Stomach smooth muscle (tissue), 2 donors: Measurements from ENCODE around the gene ZNF423.

ENCODE experiments used
- H3K27ac ChIP-seq: one replicate; pipeline ENCODE4 v1.7.0; 2013; ENCODE audit warnings: mild to moderate bottlenecking, low read length, inconsistent platforms
- H3K27me3 ChIP-seq, 2 donors: one replicate each; pipeline ENCODE4 v1.7.0; 2013; ENCODE audit warnings: low read length in 2 of 2; ENCODE audit not compliant: insufficient read depth in 2 of 2, control insufficient read depth in 1 of 2
- H3K36me3 ChIP-seq, 2 donors: one replicate each; pipeline ENCODE4 v1.7.0; 2013; ENCODE audit warnings: low read length in 2 of 2; ENCODE audit not compliant: control insufficient read depth in 2 of 2, insufficient read depth in 2 of 2
- H3K4me1 ChIP-seq: one replicate; pipeline ENCODE4 v1.7.0; 2013; ENCODE audit warnings: low read length; ENCODE audit not compliant: control insufficient read depth, insufficient read depth
- H3K4me3 ChIP-seq, 2 donors: one replicate each; pipeline ENCODE4 v1.7.0; 2013; ENCODE audit warnings: low read length in 2 of 2
- H3K9ac ChIP-seq, 2 donors: one replicate each; pipeline ENCODE4 v1.7.0; 2013; ENCODE audit warnings: low read length in 2 of 2, mild to moderate bottlenecking in 1 of 2
- H3K9me3 ChIP-seq, 2 donors: one replicate each; pipeline ENCODE4 v1.7.0; 2013; ENCODE audit warnings: low read length in 2 of 2; ENCODE audit not compliant: control insufficient read depth in 2 of 2
- donor health status: healthy.
- donor health status: Pancreatic carcinoma.

Gene ZNF423

GRCh38 chr16:49464877-49465504 lies 390.9 kb downstream of the ZNF423 start:
- H3K4me1 ChIP-seq: peaks cover 2% of the 10 kb centered on the region
- H3K27me3 ChIP-seq: peaks cover 18 to 26% of the 10 kb centered on the region in 2 donors
- no peaks in the 10 kb centered on the region for H3K36me3 ChIP-seq
- H3K4me3 ChIP-seq: no peak overlapping the region
- H3K9me3 ChIP-seq: no peaks in the 10 kb centered on the region
- H3K27ac ChIP-seq: no peak overlapping the region
- H3K9ac ChIP-seq: no peak overlapping the region

GRCh38 chr16:49464093-49464492 lies 391.8 kb downstream of the ZNF423 start:
- peaks cover 2% of the 10 kb centered on the region for H3K4me1 ChIP-seq
- H3K27ac ChIP-seq: no peak overlapping the region
- H3K9me3 ChIP-seq: no peaks in the 10 kb centered on the region
- peaks cover 18 to 26% of the 10 kb centered on the region in 2 donors for H3K27me3 ChIP-seq
- no peaks in the 10 kb centered on the region for H3K36me3 ChIP-seq
- H3K4me3 ChIP-seq: no peak overlapping the region
- H3K9ac ChIP-seq: no peak overlapping the region

- no peak overlapping the region for H3K27ac ChIP-seq
- H3K9ac ChIP-seq: no peak overlapping the region
- no peak overlapping the region for H3K4me3 ChIP-seq
- H3K4me1 ChIP-seq: peaks cover 2% of the 10 kb centered on the region
- no peaks in the 10 kb centered on the region for H3K9me3 ChIP-seq
- peaks cover 18 to 26% of the 10 kb centered on the region in 2 donors for H3K27me3 ChIP-seq
- H3K36me3 ChIP-seq: no peaks in the 10 kb centered on the region
Measured at GRCh38 chr16:49463529-49463928, 392.4 kb downstream of the ZNF423 start.

- Histone ChIP-seq H3K27me3 (peaks cover 18 to 26% of the 10 kb centered on the region in 2 donors), H3K9me3 (no peaks in the 10 kb centered on the region), H3K4me1 (peaks cover 2% of the 10 kb centered on the region), H3K27ac (no peak overlapping the region), H3K9ac (no peak overlapping the region), H3K36me3 (no peaks in the 10 kb centered on the region), H3K4me3 (no peak overlapping the region)
Measured at GRCh38 chr16:49462989-49463371, 392.9 kb downstream of the ZNF423 start.

DNA sequence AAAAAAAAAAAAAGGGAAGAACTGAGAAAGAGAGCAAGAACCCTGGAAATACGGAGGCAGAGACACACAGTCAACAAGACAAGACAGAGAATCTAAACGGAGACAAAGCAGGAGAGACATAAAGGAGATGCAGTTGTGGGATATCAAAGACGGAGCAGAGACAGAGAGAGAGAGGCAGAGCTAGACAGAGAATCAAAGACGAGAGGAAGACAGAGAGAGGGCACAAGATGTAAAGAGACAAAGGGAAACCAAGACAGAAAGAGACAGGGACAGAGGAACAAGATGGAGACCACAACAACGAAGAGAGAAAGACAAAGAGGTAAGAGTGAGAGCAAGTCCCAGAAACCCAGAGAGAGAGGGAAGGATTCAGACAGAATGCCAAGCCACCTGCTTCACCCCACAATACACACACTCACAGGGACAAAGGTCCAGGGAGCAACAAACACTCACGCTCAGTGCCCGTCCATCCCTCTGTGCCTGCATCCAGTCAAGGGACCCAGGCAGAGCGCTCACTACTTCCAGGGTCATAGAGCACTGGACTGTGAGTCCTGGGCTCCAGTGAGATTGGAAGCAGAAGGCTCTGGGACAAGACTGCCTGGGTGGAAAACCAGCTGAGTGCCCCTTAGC lies 393.4 kb downstream of the ZNF423 start:
- H3K27me3 ChIP-seq: peaks cover 18 to 26% of the 10 kb centered on the region in 2 donors
- no peak overlapping the region for H3K27ac ChIP-seq
- no peaks in the 10 kb centered on the region for H3K9me3 ChIP-seq
- H3K9ac ChIP-seq: no peak overlapping the region
- no peaks in the 10 kb centered on the region for H3K36me3 ChIP-seq
- no peak overlapping the region for H3K4me3 ChIP-seq
- H3K4me1 ChIP-seq: peaks cover 2% of the 10 kb centered on the region

- H3K9me3 ChIP-seq: no peaks in the 10 kb centered on the region
- no peak overlapping the region for H3K9ac ChIP-seq
- H3K4me3 ChIP-seq: no peak overlapping the region
- peaks cover 17 to 26% of the 10 kb centered on the region in 2 donors for H3K27me3 ChIP-seq
- no peaks in the 10 kb centered on the region for H3K36me3 ChIP-seq
- H3K4me1 ChIP-seq: peaks cover 2% of the 10 kb centered on the region
- no peak overlapping the region for H3K27ac ChIP-seq
Measured at GRCh38 chr16:49461517-49461951, 394.4 kb downstream of the ZNF423 start.

GRCh38 chr16:49460786-49461470 lies 395.0 kb downstream of the ZNF423 start:
- peaks cover 2% of the 10 kb centered on the region for H3K4me1 ChIP-seq
- no peak overlapping the region for H3K9ac ChIP-seq
- peaks cover 18 to 26% of the 10 kb centered on the region in 2 donors for H3K27me3 ChIP-seq

DNA sequence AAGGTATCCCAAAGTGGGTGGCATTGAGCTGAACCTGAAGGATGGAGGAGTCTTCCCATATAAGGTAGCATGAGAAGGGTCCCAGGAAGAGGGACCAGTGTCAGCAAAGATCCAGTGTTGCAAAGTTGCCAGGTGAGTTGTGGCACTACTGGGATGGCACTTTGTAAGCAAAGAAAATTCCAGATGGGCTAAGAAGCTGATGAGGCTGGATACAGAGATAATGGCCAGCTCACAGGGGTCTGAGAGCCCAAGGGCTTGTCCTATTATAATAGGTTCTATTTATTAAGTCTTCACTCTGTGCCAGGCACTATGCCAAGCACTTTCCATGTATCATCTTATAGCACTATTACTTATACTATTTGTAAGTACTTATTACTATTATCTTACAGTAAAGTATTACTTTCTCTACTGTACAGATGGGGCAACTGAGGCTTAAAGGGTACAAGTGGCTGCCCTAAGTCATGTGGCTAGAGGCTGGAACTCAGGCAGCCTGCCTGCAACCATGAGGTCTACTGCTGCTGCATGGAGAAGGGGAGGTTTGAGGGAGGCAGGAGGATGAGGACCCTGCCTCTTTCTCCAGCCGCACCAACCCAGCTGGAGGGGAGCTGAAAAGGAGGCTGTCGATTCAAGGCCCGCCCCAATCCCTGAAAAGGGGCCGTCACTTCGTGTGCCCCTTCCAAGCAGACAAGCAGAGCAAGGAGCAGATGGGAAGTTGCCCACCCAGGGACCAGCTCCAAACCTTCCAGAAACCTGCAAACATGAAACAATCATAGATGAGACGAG lies 395.8 kb downstream of the ZNF423 start:
- H3K27me3 ChIP-seq: peaks cover 17 to 19% of the 10 kb centered on the region in 2 donors

More at GRCh38 chr16:49460786-49461470, 395.0 kb downstream of the ZNF423 start:
- H3K36me3 ChIP-seq: no peaks in the 10 kb centered on the region
- H3K9me3 ChIP-seq: no peaks in the 10 kb centered on the region
- H3K4me3 ChIP-seq: no peak overlapping the region
- no peak overlapping the region for H3K27ac ChIP-seq

DNA sequence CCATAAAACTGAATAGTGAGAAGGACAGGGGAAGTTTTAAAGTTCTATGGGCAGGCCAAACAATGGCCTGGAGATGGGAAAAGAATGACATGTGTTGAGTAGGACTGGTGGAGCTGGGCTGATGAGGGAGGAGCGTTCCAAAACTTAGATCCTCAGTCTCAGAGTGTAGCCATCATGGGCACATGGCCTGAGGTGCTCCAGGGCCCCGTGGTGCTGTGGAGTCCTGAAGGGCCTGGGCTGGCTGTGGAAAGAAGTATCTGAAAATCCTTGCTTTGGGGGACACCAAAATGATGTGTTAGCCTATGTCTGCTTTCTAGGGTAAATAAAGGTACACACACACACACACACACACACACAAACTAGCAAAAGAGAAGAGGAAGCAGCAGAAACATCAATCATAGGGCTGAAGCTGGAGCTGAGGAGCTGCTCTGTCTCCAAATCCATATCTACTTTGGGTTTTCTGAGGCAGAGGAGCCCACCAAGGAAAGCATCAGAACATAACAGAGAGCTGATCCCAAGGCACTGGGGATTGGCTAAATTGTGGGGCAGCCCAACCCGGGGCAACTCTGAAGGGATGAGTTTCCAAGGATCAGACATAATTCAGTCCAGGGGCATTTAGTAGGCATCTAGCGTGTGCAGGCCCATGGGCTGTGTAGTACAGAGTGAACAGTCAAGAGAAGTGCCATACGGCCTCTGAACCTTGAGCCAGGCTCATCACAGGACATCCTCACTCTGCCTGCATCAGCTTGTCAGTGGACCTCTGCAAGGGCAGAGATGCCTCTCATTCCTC lies 397.1 kb downstream of the ZNF423 start:
- H3K9me3 ChIP-seq: no peaks in the 10 kb centered on the region
- H3K36me3 ChIP-seq: no peaks in the 10 kb centered on the region
- H3K9ac ChIP-seq: no peak overlapping the region
- H3K27me3 ChIP-seq: peaks cover 7 to 16% of the 10 kb centered on the region in 2 donors
- no peak overlapping the region for H3K4me3 ChIP-seq
- H3K27ac ChIP-seq: no peak overlapping the region
- no peaks in the 10 kb centered on the region for H3K4me1 ChIP-seq

More for the DNA sequence above, 395.8 kb downstream of the ZNF423 start:
- H3K9me3 ChIP-seq: no peaks in the 10 kb centered on the region
- no peaks in the 10 kb centered on the region for H3K36me3 ChIP-seq
- H3K27ac ChIP-seq: no peak overlapping the region
- H3K4me1 ChIP-seq: peaks cover 2% of the 10 kb centered on the region
- no peak overlapping the region for H3K4me3 ChIP-seq
- no peak overlapping the region for H3K9ac ChIP-seq

DNA sequence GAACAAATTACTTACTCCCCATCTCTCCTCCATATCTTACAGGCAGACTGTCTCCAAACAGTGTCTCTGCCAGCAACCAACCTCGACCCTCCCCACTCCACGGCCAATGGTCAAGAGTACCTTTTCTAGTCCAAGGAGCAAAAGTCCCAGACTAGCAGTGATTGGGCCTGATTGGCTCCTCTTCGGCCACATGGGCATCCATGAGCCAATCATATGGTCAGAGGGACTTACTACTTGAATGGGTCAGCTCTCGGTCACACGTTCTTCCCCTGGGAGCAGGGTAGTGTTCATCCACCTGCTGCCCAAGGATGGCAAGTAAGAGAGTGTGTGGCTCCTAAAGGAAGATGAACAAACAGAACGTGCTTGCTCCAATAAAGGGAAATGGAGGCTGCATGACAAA lies 397.7 kb downstream of the ZNF423 start:
- Histone ChIP-seq H3K9me3 (no peaks in the 10 kb centered on the region), H3K27me3 (peaks cover 3 to 12% of the 10 kb centered on the region in 2 donors), H3K27ac (no peak overlapping the region), H3K9ac (no peak overlapping the region), H3K36me3 (no peaks in the 10 kb centered on the region), H3K4me3 (no peak overlapping the region), H3K4me1 (no peaks in the 10 kb centered on the region)
